Loucy (cell line): ENCODE measurements around the gene UGT2A3.

Source experiments
- H2AFZ ChIP-seq: fragments of 200-600 bp; sonication (generic); 2 replicates; pipeline ENCODE4 v1.6.0; 2016; ENCODE audit warnings: antibody characterized with exemption, mild to moderate bottlenecking, low read length, moderate library complexity
- H3F3A ChIP-seq: fragments of 200-600 bp; 2 replicates; pipeline ENCODE4 v1.6.0; 2016; ENCODE audit warnings: antibody characterized with exemption, low read depth, mild to moderate bottlenecking
- H3K27me3 ChIP-seq: fragments of 200-600 bp; sonication (generic); 2 replicates; pipeline ENCODE4 v1.6.1; 2014; ENCODE audit warnings: low read length, mild to moderate bottlenecking; ENCODE audit not compliant: insufficient read depth, poor library complexity, severe bottlenecking
- H3K36me3 ChIP-seq: fragments of 200-600 bp; sonication (generic); 2 replicates; pipeline ENCODE4 v1.6.1; 2016; ENCODE audit warnings: low read length; ENCODE audit not compliant: insufficient read depth
- H3K4me1 ChIP-seq: fragments of 200-600 bp; sonication (generic); 2 replicates; pipeline ENCODE4 v1.5.1; 2014; ENCODE audit warnings: low read length, mild to moderate bottlenecking; ENCODE audit not compliant: insufficient read depth, poor library complexity, severe bottlenecking
- H3K4me2 ChIP-seq: fragments of 200-600 bp; sonication (generic); 2 replicates; pipeline ENCODE4 v1.6.0; 2014; ENCODE audit warnings: antibody characterized with exemption, low read length, low read depth, mild to moderate bottlenecking; ENCODE audit not compliant: poor library complexity, severe bottlenecking
- H3K4me3 ChIP-seq: fragments of 200-600 bp; sonication (generic); 2 replicates; pipeline ENCODE4 v1.5.1; 2014; ENCODE audit warnings: low read length, mild to moderate bottlenecking, mixed read lengths; ENCODE audit not compliant: poor library complexity, severe bottlenecking
- H3K79me2 ChIP-seq: fragments of 200-600 bp; sonication (generic); 2 replicates; pipeline ENCODE4 v1.6.1; 2014; ENCODE audit warnings: low read length; ENCODE audit not compliant: insufficient read depth
- H3K9ac ChIP-seq: fragments of 200-600 bp; sonication (generic); 2 replicates; pipeline ENCODE4 v1.6.0; 2014; ENCODE audit warnings: mild to moderate bottlenecking, low read depth, low read length, moderate library complexity; ENCODE audit not compliant: poor library complexity, severe bottlenecking
- H3K9me2 ChIP-seq: fragments of 200-600 bp; sonication (generic); replicated peaks from 2 replicates; pipeline ENCODE4 v1.6.1; 2016; ENCODE audit warnings: low read depth, low read length, mixed read lengths
- H3K9me3 ChIP-seq: fragments of 200-600 bp; sonication (generic); 2 replicates; pipeline ENCODE4 v1.6.1; 2014; ENCODE audit warnings: mild to moderate bottlenecking, antibody characterized with exemption, low read length, low read depth; ENCODE audit not compliant: insufficient read depth
- H4K20me1 ChIP-seq: fragments of 200-600 bp; sonication (generic); 2 replicates; pipeline ENCODE4 v1.6.0; 2014; ENCODE audit warnings: antibody characterized with exemption, low read length, mild to moderate bottlenecking; ENCODE audit not compliant: insufficient read depth, poor library complexity, severe bottlenecking
- CTCF ChIP-seq: fragments of 200-600 bp; sonication (generic); conservative IDR thresholded peaks from 2 replicates; pipeline ENCODE4 v1.5.1; 2014; ENCODE audit warnings: mild to moderate bottlenecking, antibody characterized with exemption, low read length
- EZH2phosphoT487 ChIP-seq: fragments of 200-600 bp; IDR thresholded peaks from 2 replicates; pipeline ENCODE4 v1.6.1; 2018; ENCODE audit warnings: antibody characterized with exemption, mild to moderate bottlenecking, moderate library complexity, borderline replicate concordance

UGT2A3 gene

DNA sequence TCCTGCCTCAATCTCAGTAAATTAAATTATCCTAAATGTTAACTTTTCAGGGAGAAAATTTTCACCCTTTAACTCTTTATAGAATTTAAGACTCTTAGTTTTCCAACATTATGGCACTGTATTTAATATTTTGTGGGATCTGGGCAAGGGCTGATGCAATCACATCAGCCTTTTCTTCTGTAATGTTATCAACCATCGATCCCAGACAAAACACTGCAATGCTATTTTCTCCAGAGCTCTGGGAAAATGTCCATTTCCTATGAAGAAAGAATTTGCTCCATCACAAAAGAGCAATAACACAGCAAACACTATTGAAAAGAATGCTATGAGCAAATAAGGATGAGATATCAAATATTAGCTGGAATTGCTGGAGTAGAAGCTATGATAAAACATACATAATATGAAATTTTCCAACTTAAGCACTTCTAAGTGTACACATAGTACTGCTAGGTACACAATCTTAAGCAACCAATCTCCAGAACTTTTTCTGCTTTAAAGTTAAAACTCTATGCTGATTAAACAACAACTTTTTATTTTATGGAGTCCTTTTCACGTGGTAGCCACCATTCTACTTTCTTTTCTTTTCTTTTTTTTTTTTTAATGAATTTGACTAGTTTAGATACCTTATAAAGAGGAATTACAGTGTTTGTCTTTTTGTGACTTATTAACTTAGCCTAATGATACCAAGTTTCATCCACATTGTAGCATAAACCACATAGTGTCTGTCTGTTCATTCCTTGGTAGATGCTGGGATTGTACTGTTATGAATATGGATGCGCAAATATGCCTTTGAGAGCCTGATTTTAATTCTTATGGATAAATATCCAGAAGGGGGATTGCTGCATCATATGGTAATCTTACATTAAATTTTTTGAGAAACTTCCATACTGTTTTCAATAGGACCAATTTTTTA, 43.6 kb downstream of the UGT2A3 start:
- H3K27me3 ChIP-seq = no peaks in the 10 kb centered on the region
- H4K20me1 ChIP-seq = no peaks in the 10 kb centered on the region
- no peaks in the 10 kb centered on the region for H3K36me3 ChIP-seq
- H2AFZ ChIP-seq = no peak overlapping the region
- no peak overlapping the region for H3K4me3 ChIP-seq
- H3F3A ChIP-seq = no peaks in the 10 kb centered on the region
- H3K4me2 ChIP-seq = no peak overlapping the region
- TF ChIP-seq EZH2phosphoT487 (no peak), CTCF (no peak)
- H3K79me2 ChIP-seq = no peaks in the 10 kb centered on the region
- H3K4me1 ChIP-seq = no peaks in the 10 kb centered on the region
- H3K9me3 ChIP-seq = no peaks in the 10 kb centered on the region
- no peak overlapping the region for H3K9ac ChIP-seq
- H3K9me2 ChIP-seq = no peaks in the 10 kb centered on the region

GRCh38 chr4:68907245-68907644, 44.4 kb downstream of the UGT2A3 start:
- H3K4me3 ChIP-seq = no peak overlapping the region
- no peak overlapping the region for H2AFZ ChIP-seq
- no peaks in the 10 kb centered on the region for H3K4me1 ChIP-seq
- H3K9ac ChIP-seq = no peak overlapping the region
- H3K4me2 ChIP-seq = no peak overlapping the region
- TF ChIP-seq CTCF = no peak
- no peak for TF ChIP-seq EZH2phosphoT487
- no peaks in the 10 kb centered on the region for H3F3A ChIP-seq
- no peaks in the 10 kb centered on the region for H4K20me1 ChIP-seq
- H3K27me3 ChIP-seq = no peaks in the 10 kb centered on the region
- no peaks in the 10 kb centered on the region for H3K9me2 ChIP-seq
- no peaks in the 10 kb centered on the region for H3K36me3 ChIP-seq
- no peaks in the 10 kb centered on the region for H3K79me2 ChIP-seq
- H3K9me3 ChIP-seq = no peaks in the 10 kb centered on the region

- no peak overlapping the region for H2AFZ ChIP-seq
Measured at GRCh38 chr4:68906780-68907137, 44.8 kb downstream of the UGT2A3 start.

More at GRCh38 chr4:68906780-68907137, 44.8 kb downstream of the UGT2A3 start:
- Histone ChIP-seq H3K36me3 (no peaks in the 10 kb centered on the region), H3K4me3 (no peak overlapping the region), H3K27me3 (no peaks in the 10 kb centered on the region), H3K9me3 (no peaks in the 10 kb centered on the region), H4K20me1 (no peaks in the 10 kb centered on the region), H3K9me2 (no peaks in the 10 kb centered on the region), H3F3A (no peaks in the 10 kb centered on the region), H3K79me2 (no peaks in the 10 kb centered on the region), H3K4me1 (no peaks in the 10 kb centered on the region), H3K9ac (no peak overlapping the region), H3K4me2 (no peak overlapping the region)
- TF ChIP-seq EZH2phosphoT487 (no peak), CTCF (no peak)
